GM12892 (cell line): ENCODE results near the gene CCDC175.

ENCODE experiments used
- POLR2A ChIP-seq: IDR thresholded peaks from 2 replicates; pipeline ENCODE4 v1.6.1; 2011; ENCODE audit warnings: low read depth, low read length, control low read depth
- POLR2AphosphoS5 ChIP-seq: IDR thresholded peaks from 2 replicates; pipeline ENCODE4 v1.6.1; 2011; ENCODE audit warnings: low read depth, low read length, control low read depth
- TAF1 ChIP-seq: IDR thresholded peaks from 2 replicates; pipeline ENCODE4 v1.6.1; 2011; ENCODE audit warnings: low read depth, mild to moderate bottlenecking, control low read depth, low read length, borderline replicate concordance

- TF ChIP-seq POLR2AphosphoS5, result no peak
- TF ChIP-seq POLR2A, result no peak
- no peak for TF ChIP-seq TAF1
Observed at GRCh38 chr14:59511916-59512575, 64.6 kb downstream of the CCDC175 start.
